GM19240 (cell line): ENCODE data around the gene ELAC2.
A peak's percentile ranks its signal among the peaks of the same experiment; 100 is the strongest.

ENCODE experiments used
- DNase-seq: peaks from one replicate; pipeline ENCODE4 v3.0.0; 2011; ENCODE audit warnings: low spot score; ENCODE audit not compliant: insufficient read length

The ELAC2 gene, protein sequence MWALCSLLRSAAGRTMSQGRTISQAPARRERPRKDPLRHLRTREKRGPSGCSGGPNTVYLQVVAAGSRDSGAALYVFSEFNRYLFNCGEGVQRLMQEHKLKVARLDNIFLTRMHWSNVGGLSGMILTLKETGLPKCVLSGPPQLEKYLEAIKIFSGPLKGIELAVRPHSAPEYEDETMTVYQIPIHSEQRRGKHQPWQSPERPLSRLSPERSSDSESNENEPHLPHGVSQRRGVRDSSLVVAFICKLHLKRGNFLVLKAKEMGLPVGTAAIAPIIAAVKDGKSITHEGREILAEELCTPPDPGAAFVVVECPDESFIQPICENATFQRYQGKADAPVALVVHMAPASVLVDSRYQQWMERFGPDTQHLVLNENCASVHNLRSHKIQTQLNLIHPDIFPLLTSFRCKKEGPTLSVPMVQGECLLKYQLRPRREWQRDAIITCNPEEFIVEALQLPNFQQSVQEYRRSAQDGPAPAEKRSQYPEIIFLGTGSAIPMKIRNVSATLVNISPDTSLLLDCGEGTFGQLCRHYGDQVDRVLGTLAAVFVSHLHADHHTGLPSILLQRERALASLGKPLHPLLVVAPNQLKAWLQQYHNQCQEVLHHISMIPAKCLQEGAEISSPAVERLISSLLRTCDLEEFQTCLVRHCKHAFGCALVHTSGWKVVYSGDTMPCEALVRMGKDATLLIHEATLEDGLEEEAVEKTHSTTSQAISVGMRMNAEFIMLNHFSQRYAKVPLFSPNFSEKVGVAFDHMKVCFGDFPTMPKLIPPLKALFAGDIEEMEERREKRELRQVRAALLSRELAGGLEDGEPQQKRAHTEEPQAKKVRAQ

DNA sequence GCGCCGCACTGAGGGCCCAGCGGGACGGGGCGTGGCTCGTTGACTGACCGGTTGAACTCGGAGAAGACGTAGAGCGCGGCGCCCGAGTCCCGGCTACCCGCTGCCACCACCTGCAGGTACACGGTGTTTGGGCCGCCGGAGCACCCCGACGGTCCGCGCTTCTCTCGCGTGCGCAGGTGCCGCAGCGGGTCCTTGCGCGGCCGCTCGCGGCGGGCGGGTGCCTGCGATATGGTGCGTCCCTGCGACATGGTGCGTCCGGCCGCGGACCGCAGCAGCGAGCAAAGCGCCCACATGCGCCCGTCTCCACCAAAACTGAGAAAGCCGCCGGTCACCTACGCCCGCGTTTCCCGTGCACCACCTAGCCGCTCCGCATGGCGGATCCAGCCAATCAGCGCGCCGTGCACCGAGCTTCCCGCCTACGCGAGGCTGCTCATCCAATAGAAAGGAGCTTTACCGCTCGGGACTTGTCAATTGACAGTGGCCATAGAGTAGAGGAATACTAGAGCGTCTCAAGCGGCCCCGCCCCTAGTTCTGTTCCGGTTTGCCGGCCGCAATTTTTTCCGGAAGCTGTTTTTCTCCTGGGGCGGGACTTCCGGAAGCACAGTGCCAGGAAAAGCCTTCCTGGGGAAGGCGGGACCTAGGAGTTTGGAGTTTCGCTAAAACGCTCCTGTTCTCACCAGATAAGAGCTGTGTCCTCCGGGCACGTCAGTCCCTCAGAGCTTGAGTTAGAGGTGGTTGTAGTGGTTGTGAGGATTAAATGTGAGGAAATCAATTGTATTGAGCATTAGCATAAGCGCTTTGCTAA is at the start of gene ELAC2:
Gene ELAC2, minus strand, starts transcription at position 373 of the 805 bp plus-strand sequence. Its CDS starts 80 bp downstream, at position 293.
- peak; percentile 88 for DNase-seq

DNA sequence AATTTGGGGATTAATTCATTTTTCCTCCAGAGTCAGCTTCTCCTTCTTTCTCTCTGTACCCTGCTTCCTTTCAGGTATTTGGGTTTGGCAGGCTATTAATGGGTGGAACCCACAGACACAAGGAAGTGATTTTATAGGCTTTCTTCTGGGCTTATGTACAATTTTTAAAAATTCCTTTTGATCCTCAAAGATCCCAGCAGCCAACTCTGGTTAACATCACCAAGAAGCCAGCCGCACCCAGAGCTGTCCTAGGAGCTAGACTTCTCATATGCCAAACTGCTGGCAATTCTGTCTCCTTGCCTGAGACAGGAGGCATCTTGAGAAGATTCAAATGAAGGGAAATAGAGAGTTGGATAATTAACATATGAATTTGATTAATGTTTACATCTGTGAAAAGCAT is 47.2 kb upstream of the ELAC2 start:
- no peak for DNase-seq

DNA sequence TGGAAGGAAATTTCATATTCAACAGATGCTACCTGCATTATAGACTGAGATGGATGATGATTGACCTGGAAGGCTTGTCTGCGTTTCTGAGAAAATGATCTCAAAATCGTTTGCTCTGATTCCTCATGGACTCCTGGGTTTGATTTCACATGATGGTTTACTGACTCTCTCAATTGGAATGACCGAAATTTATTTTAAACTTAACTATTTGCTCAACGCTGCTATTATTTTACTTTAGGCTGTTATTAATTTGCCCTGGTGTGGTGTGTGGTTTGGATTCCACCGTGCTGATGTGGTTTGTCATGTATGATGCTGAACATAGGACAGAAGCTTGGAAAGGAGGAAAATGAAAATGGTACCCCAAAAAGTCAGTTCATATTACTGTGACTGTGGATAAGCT is 37.3 kb upstream of the ELAC2 start:
- no peak for DNase-seq

DNA sequence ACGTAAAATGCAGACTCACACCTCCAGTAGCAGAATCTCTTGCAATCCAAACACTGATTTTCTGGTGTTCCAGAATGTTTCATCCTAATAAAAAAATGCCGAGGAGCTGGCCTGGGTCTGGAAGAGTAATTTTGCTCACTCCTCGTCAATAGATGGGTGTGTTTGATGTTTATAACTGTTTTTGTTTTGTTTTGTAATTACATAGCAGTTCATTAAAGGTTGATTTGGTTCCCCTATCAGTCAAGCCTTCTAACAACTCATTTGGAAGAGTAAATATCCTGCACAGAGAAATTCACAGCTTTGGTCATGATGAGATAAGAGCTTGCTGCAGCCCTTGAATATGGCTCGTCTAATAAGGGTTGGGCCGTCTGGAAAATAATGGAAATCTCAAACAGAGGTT is 36.8 kb upstream of the ELAC2 start:
- DNase-seq: no peak

DNA sequence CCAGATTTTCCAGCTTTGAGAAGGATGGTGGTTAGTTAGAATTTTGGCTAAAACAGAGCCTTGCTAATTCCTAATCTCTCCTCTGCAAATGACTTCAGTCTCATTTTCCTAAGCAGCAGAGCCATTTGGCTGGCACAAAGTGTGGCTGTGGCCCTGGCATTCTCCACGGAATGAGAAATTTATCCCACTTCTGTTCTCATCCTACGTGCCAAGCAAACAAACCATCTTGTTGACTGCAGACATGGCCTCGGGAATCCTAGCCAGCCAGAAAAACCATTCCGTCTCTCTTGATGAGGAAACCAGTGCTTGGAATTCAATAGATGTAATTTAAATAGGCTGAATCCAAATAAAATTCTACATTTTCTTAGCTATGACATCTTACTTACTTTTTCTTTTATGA is 34.1 kb upstream of the ELAC2 start:
- DNase-seq: no peak

DNA sequence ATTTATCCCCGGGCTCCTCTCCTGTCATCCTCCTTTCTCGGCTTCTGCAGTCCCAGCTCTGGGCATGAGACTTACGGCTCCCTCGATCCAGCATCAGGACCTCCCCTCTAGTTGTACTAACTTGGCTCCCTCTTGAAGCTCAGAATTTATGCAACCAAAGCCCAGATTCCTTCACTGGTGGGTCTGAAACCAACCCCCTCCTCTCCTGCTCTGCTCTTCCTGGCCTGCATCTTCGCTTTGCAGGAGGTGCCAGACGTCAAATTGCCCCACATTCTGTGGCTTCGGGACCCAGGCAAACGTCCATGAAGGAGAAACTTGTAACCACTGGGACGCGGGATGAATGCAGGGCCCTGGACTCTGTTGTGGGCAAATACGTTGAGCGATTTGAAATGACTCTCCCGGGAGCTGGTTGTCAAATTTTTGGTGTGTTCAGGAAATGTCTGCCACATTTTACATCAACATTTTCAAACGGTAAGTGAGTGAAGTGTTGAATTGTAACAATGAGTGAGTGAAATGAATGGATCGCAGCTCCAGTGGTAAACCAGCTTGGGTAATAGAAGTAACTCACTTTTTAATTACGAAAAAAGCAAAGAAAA is 29.3 kb upstream of the ELAC2 start:
- DNase-seq: no peak

DNA sequence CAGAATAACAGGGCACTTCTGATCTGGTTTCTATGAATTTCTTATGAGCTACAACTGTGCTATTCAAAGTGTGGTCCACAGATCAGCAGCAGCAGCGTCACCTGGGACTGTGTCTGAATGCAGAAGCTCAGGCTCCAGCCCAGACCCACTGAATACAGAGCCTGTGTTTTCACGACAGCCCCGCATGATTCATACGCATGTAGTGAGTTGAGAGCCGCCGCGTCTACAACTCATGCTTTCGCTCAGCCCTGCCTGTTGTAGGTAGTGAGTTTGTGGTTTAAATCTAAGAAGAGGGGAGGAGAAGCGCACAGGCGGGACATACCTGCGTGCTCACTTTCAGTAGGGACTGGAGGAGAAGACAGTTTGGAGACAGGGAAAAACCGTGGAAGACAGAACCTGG is 28.5 kb upstream of the ELAC2 start:
- no peak for DNase-seq

DNA sequence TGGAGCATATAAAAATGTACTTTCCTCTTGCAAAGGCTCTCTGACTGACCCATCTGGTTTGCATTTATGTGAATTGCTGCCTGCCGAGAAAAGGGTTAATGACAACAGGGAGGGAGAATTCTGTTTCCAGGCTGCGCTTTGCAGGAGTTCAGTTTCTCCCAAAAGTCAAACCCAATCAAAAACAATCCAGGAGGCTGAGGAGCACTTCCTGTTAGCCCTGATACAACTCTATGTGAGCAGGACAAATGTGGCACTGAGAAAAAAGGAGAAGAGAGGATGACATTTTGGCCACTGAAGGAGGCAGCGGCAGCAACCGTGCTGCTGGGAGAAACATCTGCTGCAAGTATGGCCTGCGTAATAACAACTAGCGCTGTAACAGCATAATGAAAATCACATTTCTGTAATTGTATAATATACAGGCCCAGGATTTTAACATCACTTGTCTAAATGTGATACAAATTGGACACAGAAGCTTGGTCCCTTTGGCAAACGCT is 26.8 kb upstream of the ELAC2 start:
- DNase-seq: no peak

DNA sequence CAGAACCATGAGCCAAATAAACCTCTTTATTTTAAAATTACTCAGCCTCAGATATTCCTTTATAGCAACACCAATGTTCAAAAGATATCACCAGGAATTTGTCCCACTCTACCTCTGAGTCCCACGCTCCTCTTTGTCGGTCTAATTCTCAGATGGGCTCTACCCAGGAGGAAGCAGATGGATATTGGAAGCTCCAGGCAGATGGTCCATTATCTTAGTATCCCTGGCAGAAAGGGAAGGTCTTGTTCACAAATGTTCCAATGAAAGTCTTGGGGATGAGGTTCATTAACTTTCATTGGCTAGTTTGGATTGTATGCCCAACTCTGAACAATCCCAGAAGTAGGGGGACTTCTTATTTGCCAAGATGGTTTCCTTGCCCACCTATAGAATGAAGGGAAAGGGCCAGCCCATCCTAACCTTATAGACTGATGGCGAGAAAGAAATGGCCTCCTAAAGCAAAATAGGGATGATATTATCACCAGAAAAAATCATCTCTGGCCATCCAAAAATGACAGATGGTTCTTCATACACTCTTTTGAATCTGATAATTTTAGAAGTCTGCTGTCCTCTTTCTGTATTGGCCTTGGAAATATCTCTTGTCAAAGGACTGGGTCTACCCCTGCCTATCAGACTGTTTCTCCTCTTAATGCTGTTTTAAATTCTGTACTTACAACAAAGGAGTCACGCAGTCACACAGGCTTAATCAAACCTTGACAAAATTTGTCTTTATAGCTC is 21.3 kb upstream of the ELAC2 start:
- DNase-seq: no peak

DNA sequence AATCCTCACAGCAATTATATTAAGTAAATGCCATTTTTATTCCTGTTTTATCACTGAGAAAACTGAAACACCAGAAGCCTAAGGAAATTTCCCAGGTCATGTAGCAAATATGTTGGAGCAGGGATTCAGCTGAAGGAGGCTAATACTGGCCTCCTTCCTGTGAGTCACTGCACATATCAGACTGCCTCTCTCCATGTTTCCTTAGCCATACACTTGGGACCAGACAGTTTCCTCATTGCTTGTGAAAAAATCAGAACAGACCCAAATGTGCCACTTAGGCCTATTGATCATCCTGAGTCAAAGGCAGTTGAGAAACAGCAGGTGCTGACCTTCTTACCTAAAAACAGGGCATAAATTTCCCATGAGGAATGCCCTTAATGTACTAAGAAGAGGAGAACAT is 18.9 kb upstream of the ELAC2 start:
- no peak for DNase-seq

DNA sequence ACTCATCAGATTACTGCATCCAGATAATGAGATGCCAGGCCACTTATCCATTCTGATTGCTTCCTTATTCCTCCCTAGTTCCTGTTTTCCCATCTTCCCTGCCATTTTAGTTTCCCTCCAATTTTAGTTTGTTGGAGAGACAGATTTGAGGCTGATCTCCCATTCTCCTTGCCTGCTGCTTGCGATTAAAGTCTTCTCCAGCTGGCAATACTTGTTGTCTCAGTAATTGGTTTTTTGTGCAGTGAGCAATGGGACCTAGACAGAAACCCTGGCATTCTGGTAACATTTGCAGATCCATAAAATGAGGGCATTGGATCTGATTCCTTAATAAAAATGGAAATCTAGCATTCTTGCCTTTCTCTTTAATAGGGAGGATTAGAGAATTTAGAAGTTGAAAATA is 17.6 kb upstream of the ELAC2 start:
- DNase-seq: no peak

DNA sequence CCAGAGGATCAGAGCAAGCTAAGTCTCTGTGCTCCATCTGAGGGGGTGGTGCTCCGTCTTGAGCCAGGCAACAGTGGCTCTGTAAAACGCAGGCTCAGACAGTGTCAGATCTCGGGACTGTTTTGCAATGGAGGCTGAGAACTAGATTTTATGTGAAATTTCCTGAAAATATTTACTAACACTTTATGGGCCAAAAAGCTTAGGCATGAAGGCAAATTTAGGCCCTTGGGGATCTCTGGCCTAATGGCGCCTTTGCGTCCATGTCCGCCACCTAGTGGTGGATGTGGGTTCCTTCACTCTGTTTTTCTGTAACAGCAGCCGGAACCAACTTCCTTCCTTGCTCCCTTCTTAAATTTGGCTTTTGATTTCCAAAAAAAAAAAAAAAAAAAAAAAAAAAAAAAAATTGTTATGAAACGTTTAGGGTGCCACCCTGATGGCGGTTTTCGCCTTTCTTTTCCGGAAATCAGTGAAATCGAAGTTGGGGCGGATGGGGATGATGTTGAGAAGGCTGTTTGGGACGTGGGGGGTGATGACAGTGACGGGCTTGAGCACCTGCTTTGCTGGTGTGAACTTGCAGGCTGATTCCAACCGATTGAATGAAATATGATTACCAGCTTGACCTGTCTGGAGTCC is 14.0 kb upstream of the ELAC2 start:
- peak; percentile 55 for DNase-seq

DNA sequence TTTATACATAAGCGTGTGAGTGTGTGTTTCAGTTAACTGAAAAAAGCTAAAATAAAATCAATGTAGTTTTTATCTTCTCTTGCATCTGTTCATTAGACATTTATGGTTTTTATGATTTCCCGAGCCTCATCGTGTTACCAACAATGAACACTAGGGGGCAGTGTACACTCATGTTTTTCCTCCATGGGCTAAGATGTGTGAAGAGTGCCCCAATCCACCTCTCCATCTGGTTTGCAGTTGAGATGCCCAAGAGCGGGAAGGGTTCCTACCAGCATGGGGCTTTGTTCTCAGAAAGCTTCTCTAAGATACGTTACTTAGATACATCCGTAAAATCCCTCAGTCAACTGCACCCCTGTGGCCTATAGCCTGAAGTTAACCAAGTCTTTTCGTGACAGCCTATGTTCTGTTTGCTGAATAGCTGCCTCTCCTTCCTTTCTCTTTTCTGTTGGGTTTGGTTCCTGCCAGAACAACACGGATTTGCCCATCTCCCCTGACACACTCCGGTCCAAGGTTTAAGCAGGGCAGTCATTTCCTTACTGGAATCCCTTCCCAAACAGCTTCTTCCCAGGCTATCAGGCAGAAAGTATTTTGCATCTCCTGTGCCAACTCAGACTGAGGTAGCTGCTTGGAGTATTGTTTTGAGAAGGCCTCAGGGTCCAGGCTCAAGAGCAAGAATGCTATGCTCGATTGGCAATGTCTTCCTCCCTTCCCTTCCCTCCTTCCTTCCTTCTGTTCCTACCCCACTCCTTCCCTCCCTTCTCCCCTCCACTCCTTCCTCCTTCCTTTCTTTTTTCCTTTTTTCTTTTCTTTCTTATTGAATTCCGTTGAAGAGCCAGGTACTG is 12.9 kb upstream of the ELAC2 start:
- no peak for DNase-seq

DNA sequence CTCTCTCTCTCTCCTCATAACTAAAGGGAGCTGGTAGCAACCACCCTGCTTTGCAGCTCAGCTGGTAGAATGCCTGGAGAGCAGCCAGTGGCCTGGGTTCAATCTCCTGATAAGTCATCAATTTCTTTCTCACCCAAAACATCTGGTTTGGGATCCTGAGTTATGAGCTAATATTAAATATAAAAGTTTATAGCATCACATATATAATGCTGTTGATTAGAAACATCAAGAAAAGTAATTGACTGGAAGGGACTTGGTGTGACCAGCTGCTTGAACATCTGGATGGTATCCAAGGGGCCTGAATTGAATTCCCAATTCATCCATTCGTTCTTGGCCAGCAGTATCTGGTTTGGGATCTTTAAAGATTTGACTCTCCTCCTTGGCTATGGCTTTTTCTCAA is 12.2 kb upstream of the ELAC2 start:
- no peak for DNase-seq

DNA sequence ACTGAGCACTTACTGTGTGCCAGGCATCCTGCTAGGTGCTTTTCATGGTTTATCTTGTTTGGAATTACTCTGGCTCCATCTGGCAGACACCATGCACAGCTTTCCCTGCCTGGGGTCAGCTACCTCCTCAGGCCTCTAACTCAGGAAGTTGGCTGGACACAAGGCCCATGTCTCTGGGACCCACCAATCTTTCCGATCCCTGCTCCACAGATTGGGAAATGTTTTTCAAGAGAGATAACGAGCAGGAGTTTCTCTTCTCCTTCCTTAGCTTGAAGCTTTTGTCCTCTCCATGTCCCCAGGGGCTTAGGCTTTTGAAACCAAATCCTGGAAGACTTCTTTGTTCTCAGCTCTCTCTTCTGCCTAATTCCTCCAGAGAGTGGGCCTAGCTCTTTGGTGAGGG is 11.5 kb upstream of the ELAC2 start:
- no peak for DNase-seq

DNA sequence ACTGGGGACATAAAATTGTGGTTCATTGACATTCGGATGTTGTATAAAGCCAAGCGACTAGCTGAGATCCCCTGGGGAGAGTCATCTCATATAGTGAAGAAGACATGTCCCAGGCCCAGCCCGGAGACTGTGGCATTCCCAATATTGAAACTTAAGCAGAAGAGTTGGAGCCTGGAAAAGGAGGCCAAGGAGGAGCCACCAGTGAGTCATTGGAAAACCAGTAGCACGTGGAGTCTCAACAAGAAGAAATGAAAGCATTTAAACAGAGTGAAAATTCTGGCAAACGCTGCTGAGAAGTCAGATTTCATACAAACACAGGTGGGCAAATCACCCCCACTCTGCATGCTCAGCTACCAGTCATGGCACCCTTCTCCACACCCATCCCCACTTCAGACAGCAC is 9.4 kb upstream of the ELAC2 start:
- DNase-seq: no peak

DNA sequence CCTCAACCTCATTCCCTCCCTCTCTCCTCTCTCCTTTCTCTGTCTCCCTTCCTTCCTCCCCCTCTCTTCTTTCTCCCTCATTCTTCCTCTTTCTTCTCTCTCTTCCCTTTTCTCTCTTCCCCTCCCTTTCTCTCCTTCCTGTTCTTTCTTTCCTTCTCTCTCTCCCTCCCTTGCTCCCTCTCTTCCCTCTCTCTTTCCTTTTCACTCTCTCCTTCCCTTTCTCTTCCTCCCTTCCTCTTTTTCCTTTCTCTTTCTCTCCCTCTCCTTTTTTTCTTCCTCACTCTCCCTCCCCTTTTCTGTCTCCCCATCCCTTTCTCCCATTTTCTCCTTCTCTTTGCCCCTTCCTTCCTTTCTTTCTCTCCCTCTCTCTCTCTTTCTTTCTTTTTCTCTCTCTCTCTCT is 7.9 kb upstream of the ELAC2 start:
- no peak for DNase-seq

DNA sequence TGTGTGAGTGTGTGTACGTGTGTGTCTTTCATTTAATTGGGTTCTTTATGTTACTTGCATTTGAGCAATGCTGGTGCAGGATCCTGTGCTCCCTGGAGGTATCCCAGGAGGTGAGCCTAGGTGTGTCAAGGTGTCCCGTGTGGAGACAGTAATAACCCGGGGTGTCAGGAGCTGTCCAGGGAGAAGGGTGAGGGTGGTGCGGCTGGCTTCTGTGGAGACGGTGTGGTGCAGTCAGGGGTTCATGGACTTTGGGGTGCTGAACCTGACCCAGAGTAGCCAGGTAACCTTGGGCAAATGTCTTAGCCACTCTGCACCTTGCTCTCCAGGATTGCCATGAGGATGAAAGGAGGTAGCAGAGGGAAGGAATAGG is 7.4 kb upstream of the ELAC2 start:
- DNase-seq: no peak

DNA sequence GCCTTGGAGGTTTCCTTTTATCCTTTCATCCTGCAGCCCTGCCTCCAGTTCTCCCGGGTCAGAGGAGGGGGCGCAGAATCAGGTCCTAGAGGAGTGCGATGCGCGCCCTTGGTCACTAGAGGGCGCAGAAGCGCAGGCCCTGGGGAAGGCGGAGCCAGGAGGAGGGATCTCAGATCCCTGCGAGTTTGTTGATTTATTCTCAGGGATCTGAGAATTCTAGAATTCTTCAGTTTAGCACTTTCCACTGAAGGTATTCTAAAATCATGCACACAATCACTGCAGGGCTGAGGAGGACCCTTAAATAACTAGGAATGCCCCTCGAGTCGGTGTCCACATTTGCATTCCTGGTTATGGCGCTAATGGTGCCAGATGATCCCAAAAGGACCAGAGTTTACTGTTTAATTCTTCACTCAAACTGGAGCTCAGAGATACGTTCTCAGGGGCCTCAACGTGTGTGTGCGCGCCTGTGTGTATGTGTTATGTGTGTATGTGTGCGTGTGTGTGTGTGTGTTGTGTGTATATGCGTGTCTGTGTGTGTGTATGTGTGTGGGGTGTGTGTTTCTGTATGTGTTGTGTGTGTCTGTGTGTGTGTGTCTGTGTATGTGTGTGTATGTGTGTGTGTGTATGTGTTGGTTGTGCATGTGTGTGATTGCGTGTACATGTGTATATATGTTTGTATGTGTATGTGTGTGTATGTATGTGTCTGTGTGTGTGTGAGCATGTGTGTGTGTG is 6.9 kb upstream of the ELAC2 start:
- no peak for DNase-seq
